GM21529 (cell line): ENCODE data around the gene ASNS.
A peak's percentile ranks its signal among the peaks of the same experiment; 100 is the strongest.

Experiments used
- ATAC-seq: cut with Tn5 transposase; IDR thresholded peaks from one replicate; pipeline ENCODE4 v1.9.1; 2021; ENCODE audit not compliant: unreplicated experiment

ASNS gene

DNA sequence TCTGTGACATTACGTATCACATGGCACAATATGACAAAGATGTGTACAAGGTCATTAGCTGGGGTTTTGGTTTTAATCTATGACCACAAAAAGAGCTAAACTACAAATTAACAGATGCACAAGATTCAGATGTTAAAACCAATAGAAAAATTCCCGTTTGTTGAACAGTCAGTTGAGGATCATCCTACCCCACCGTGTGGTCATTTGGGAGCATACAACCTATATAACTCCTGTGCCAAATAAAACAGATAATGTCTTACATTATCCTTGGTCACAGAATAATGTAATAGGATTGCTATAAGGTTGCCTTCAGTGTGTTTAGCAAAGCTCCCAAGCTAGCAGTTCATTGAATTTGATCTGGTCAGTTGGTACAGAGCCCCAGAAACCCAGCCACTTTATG is 28.2 kb downstream of the ASNS start:
- ATAC-seq: no peak

DNA sequence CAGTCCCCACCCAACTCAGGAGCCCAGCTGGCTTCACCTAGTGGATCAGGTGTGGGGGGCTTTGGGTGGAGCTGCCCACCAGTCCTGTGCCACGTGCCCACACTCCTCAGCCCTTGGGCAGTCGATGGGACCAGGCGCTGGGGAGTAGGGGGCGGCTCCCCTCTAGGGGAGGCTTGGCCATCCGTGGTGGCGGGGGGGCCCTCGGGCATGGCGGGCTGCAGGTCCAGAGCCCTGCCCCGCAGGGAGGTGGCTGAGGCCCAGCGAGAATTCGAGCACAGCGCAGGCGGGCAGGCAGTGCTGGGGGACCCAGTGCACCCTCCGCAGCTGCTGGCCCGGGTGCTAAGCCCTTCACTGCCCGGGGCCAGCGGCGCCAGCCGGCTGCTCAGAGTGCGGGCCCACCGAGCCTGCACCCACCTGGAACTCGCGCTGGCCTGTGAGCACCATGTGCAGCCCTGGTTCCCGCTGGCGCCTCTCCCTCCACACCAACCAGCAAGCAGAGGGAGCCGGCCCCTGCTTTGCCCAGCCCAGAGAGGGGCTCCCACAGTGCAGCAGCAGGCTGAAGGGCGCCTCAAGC is 29.3 kb downstream of the ASNS start:
- ATAC-seq: no peak

DNA sequence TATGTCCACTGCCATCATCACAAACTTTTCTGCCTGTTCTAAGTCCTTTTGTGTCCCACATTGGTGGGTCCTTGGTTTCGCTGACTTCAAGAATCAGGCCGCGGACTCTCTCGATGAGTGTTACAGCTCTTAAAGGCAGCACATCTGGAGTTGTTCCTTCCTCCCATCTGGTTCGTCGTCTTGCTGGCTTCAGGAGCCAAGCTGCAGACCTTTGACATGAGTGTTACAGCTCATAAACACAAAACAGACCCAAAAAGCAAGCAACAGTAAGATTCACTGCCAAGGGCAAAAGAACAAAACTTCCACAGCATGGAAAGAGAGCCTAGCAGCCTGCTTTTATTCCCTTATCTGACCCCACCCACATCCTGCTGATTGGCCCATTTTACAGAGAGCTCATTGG is 30.2 kb downstream of the ASNS start:
- no peak for ATAC-seq

DNA sequence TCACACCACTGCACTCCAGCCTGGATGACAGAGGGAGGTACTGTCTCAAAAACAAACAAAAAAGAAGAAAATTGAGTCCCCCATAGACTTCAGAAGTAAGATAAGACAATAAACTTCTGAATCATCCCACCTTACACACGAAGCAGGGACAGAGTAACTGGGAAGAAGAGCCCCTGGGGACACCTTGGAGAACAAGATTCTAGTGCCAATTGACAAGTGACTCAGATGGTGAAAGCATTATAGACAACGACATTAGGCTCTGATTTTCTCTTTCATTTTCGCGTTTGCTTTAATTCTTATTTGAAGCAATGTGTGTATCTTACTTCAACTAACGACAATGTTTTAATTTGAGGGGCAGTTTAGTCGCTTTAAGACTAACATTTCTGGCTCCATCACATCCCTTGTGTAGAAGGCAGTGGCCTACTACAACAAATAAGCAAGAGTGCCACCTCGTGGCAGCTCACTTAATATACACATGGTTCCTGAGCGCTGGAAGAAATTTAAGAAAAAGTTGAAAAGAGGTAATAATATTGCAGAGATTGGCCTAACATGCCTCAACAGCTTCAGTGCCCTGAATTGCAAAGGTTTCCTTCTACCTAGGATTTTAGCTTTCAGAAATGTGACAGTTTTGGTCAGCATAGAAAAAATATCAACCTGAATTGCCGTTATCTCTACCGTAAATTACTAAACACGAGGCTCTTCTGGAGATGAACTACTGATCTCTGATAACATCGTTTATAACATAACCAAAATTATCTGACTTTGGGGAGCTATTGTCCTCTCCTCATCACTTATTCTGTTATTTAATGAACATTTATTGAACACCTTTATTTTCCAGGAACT is 36.7 kb downstream of the ASNS start:
- ATAC-seq: peak; percentile 88

DNA sequence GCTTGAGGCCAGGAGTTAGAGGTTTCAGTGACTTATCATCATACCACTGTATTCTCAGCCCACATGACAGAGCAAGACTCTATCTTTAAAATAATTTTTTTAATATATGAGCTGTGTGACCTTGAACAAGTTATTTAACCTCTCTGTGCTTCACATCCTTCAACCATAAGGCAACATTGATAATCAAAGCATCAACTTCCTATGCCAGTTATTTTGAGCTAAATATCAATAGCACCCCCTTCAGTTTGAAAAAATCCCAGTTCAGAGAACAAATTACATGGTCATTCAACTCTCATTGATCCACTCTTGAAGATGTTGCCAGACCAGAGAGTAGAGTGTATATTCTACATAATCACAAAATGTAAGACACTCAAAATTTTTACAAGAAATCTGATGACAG is 53.0 kb downstream of the ASNS start:
- no peak for ATAC-seq

DNA sequence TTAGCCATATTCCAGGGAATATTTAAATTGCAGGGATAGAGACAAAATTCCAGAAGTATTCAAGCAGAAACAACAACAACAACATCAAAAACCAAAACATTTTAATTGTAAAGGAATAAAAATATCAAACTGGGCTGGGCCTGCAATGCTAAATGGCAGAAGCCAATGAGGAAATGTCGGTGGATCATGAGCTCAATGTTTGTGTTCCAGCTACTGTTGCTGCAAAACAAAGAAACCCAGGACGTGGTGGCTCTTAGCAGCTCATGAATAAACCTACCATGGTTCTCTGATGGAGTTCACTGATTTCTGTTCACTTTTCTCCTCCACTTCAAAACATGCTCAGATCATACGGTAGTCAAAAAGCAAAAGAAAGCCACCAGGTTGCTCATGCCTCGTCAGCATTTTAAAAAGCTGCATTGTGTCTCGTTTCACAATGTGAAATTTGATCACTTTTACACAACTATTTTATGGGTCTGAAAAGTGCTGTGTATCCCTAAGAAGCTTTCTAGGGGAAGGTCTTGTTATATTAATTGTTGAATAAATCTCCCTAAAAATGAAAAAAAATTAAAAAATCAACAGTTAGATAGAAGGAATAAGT is 54.0 kb downstream of the ASNS start:
- no peak for ATAC-seq
